ENCODE data around the gene XXYLT1.

DNA sequence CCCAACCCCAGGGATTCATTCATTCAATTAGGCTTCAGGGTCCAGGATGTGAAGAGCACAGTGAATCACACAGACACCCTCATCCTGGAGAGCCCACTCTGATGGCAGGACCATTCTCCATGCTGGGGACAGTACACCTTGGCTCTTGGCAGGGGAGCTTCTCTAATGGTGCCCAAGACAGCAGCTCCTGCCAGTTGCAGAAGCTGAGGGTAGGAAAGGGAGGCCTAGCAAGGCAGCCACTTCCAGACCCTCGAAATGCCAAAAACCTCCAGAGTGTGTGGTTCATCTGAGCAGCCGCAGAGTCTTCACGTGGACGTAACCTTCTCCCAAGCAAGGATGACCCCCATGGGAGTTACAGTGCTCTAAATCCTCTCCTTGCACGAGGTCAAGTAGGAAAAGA is 186.2 kb downstream of the XXYLT1 start:
- TF ChIP-seq EZH2 (IDR thresholded peaks at IDR 0.05; ENCODE audit: low read length) (no peak), CTCF (optimal IDR thresholded peaks at IDR 0.05 in 1 of 3, IDR thresholded peaks at IDR 0.05 in 1 of 3, conservative IDR thresholded peaks at IDR 0.05 in 1 of 3; ENCODE audit: extremely low read depth in 1 of 3, insufficient read depth in 2 of 3, low read length in 3 of 3) (no peak)
